Common myeloid progenitor, CD34-positive (primary cell): ENCODE results near the gene KSR2.

Experiments
- CTCF ChIA-PET: fragments of 350-600 bp; sonication (Branson Sonifier 250); formaldehyde crosslinking; loops from one replicate; lab custom pipeline; 2021; ENCODE audit warnings: antibody characterized with exemption; lab: Charles Lee
- POLR2A ChIA-PET: fragments of 350-600 bp; sonication (Branson Sonifier 250); formaldehyde crosslinking; loops from one replicate; lab custom pipeline; 2021; ENCODE audit warnings: antibody characterized with exemption; lab: Charles Lee
- DNase-seq, 3 donors: peaks; one replicate each; pipeline versions ENCODE4 v3.0.0 to v3.0.0-alpha.2; 2013
- H3K27ac ChIP-seq, 2 experiments: 1 replicate in 1 of 2; 2 replicates in 1 of 2; pipeline ENCODE4 v1.7.0; 2013; ENCODE audit warnings: inconsistent platforms in 2 of 2, low read length in 2 of 2, mild to moderate bottlenecking in 2 of 2, low read depth in 1 of 2, moderate library complexity in 1 of 2; ENCODE audit not compliant: severe bottlenecking in 2 of 2, insufficient read depth in 1 of 2, poor library complexity in 1 of 2
- H3K27me3 ChIP-seq, 5 experiments: replicated peaks in 2 of 5; 1 replicate in 3 of 5; 2 replicates in 2 of 5; pipeline versions ENCODE4 v1.6.1 to v1.7.0; 2013; ENCODE audit warnings: low read length in 4 of 5, mild to moderate bottlenecking in 2 of 5, moderate library complexity in 2 of 5, inconsistent platforms in 1 of 5; ENCODE audit not compliant: insufficient read depth in 5 of 5, control insufficient read depth in 4 of 5
- H3K36me3 ChIP-seq, 4 experiments: 1 replicate in 2 of 4; 2 replicates in 2 of 4; pipeline versions ENCODE4 v1.6.1 to v1.7.0; 2013; ENCODE audit warnings: low read length in 3 of 4, control low read depth in 1 of 4, mild to moderate bottlenecking in 1 of 4; ENCODE audit not compliant: control insufficient read depth in 4 of 4, insufficient read depth in 4 of 4
- H3K4me1 ChIP-seq, 4 experiments: 1 replicate in 3 of 4; 2 replicates in 1 of 4; pipeline versions ENCODE4 v1.6.1 to v1.7.1; 2013; ENCODE audit warnings: low read length in 3 of 4, mild to moderate bottlenecking in 3 of 4, control low read depth in 1 of 4, inconsistent platforms in 1 of 4, moderate library complexity in 1 of 4; ENCODE audit not compliant: control insufficient read depth in 4 of 4, insufficient read depth in 4 of 4; ENCODE audit errors: control extremely low read depth in 1 of 4
- H3K4me3 ChIP-seq, 7 experiments: 1 replicate in 4 of 7; 2 replicates in 3 of 7; pipeline versions ENCODE4 v1.5.1 to v1.7.0; 2013; ENCODE audit warnings: mild to moderate bottlenecking in 7 of 7, low read length in 6 of 7, moderate library complexity in 6 of 7, inconsistent platforms in 2 of 7, low read depth in 2 of 7, control low read depth in 1 of 7; ENCODE audit not compliant: insufficient read depth in 4 of 7, control insufficient read depth in 1 of 7; ENCODE audit errors: extremely low read depth in 1 of 7
- H3K9me3 ChIP-seq, 5 experiments: 1 replicate in 4 of 5; 2 replicates in 1 of 5; pipeline versions ENCODE4 v1.6.1 to v1.7.1; 2013; ENCODE audit warnings: low read length in 4 of 5, mild to moderate bottlenecking in 2 of 5, inconsistent platforms in 1 of 5, low read depth in 1 of 5, moderate library complexity in 1 of 5; ENCODE audit not compliant: control insufficient read depth in 4 of 5, insufficient read depth in 2 of 5; ENCODE audit errors: control extremely low read depth in 1 of 5
- WGBS: methylation state at CpG from one replicate; pipeline ENCODE4 v1.1.5; 2013; ENCODE audit not compliant: insufficient coverage; 5-methylcytosine and 5-hydroxymethylcytosine counted together

Gene KSR2

DNA sequence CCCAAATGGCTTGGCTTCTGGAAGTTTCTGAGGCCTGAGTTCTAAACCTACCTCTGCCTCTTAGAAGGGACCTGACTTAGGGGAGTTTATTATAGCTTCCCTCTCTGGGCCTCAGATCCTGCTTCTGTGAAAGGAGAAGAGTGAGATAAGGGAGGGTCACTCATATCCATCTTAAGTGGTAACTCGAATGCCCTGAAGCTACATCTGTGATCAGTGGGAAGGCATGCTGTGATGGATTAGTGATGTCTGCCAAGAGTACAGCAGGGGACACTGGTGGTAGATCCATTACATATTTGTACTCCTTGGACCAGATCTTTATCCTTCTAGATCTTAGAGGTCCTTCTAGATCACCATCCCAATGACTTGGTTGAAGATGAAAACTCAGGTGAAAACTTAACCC, 509.6 kb downstream of the KSR2 start:
- no peak for DNase-seq
- Histone ChIP-seq H3K27ac (no peak overlapping the region), H3K36me3 (no peaks in the 10 kb centered on the region), H3K4me3 (no peak overlapping the region), H3K27me3 (peaks cover 0 to 7% (median 0%) of the 10 kb centered on the region in 5 experiments), H3K4me1 (no peaks in the 10 kb centered on the region), H3K9me3 (peaks cover 0 to 2% (median 0%) of the 10 kb centered on the region in 5 experiments)
- ChIA-PET POLR2A (no interaction called here), CTCF (no interaction called here)
- WGBS = no CpG with 5 or more reads among the region's 1 CpG

DNA sequence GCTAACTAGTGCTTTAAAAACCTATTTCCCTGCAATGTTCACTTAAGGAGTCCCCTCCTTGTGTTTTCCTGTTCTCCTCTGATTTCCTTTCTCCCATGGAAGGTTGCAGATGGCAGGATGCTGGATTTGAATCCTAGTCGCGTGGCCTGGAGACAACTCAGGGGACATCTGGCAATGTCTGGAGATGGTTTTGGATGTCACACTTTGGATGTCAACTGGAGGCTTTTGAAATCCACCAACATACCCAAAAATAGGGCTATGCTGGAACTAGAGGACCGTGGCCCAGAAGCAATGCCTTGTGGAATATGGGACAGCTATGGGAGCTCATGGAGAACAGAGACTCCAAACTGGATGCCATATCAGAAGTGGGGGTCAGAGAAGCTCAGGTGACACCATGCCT, 511.6 kb downstream of the KSR2 start:
- Histone ChIP-seq H3K27ac (no peak overlapping the region), H3K36me3 (no peaks in the 10 kb centered on the region), H3K9me3 (peaks cover 0 to 2% (median 0%) of the 10 kb centered on the region in 5 experiments), H3K4me1 (no peaks in the 10 kb centered on the region), H3K4me3 (no peak overlapping the region), H3K27me3 (peaks cover 0 to 7% (median 0%) of the 10 kb centered on the region in 5 experiments)
- ChIA-PET POLR2A (no interaction called here), CTCF (no interaction called here)
- WGBS = 78% methylated on average over 1 of the region's 3 CpGs
- DNase-seq = no peak

DNA sequence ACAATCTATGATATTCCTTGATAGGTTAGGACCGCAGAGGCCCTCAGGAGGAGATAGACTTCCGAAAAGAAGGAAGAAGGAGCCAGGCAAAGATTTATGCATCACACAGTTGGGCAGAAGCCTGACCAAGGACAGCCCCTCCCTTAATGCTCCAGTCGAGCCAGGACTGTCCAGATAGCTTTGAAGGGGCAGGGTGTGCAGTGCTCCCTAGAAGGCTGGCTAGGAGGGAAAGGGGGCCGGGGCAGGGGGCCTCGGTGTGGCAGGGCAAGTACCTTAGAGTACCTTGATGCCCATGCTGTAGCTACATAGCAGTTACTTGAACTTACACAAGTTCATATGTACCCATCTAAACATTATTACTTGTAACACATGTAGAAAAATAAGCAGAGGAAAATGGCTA, 512.7 kb downstream of the KSR2 start:
- 87% methylated on average over 3 of the region's 5 CpGs for WGBS

DNA sequence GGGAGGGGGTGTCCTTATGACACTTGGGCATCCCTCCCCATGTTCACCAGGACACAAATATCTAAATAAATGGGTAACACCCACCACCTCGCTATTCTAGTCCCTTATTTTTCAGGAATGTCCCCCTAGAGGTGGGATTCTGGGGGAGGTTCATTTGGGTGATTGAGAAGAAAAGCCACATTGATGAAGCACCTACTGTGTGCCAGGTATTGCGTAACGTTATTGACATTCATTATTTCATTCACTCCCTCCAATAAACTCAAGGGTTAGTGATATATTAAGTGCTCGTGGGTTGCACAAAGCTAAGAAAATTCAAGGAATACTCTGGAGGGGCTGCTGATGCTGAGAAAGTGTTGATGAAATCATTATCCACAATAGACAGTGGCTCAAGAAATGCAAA, 514.8 kb downstream of the KSR2 start:
- Histone ChIP-seq H3K27me3 (peaks cover 0 to 1% (median 0%) of the 10 kb centered on the region in 5 experiments), H3K9me3 (peaks cover 0 to 2% (median 0%) of the 10 kb centered on the region in 5 experiments), H3K4me1 (no peaks in the 10 kb centered on the region), H3K27ac (no peak overlapping the region), H3K4me3 (no peak overlapping the region), H3K36me3 (no peaks in the 10 kb centered on the region)
- CTCF ChIA-PET = no interaction called here
- no peak for DNase-seq
- WGBS = no CpG with 5 or more reads among the region's 4 CpGs
- POLR2A ChIA-PET = no interaction called here

More for the DNA sequence above, 512.7 kb downstream of the KSR2 start:
- ChIA-PET POLR2A (no interaction called here), CTCF (no interaction called here)
- DNase-seq = no peak
- peaks cover 0 to 2% (median 0%) of the 10 kb centered on the region in 5 experiments for H3K9me3 ChIP-seq
- peaks cover 0 to 7% (median 0%) of the 10 kb centered on the region in 5 experiments for H3K27me3 ChIP-seq
- H3K4me3 ChIP-seq = no peak overlapping the region
- no peak overlapping the region for H3K27ac ChIP-seq
- no peaks in the 10 kb centered on the region for H3K36me3 ChIP-seq
- no peaks in the 10 kb centered on the region for H3K4me1 ChIP-seq

DNA sequence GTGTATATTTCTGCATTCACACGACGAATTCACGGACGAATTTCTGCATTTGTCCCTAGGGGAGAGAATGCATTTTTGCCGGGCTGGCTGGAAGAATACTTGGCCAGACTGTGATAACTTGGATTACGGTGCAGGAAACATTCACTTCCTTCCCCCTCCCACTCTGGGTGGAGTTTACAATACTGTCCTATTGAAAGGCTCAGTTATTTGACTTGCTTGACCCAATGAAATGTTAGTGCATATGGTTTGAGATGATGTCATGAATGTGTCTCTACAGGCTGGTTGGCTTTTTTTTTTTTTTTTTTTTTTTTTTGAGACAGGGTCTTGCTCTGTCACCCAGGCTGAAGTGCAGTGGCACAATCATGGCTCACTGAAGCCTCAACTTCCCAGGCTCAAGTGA, 516.7 kb downstream of the KSR2 start:
- H3K36me3 ChIP-seq = no peaks in the 10 kb centered on the region
- ChIA-PET CTCF (no interaction called here), POLR2A (no interaction called here)
- H3K4me1 ChIP-seq = no peaks in the 10 kb centered on the region
- peaks cover 0 to 2% (median 0%) of the 10 kb centered on the region in 5 experiments for H3K9me3 ChIP-seq
- no peak overlapping the region for H3K4me3 ChIP-seq
- DNase-seq = no peak
- no peak overlapping the region for H3K27ac ChIP-seq
- peaks cover 0 to 1% (median 0%) of the 10 kb centered on the region in 5 experiments for H3K27me3 ChIP-seq
- WGBS = 51% methylated on average over 6 of the region's 6 CpGs

DNA sequence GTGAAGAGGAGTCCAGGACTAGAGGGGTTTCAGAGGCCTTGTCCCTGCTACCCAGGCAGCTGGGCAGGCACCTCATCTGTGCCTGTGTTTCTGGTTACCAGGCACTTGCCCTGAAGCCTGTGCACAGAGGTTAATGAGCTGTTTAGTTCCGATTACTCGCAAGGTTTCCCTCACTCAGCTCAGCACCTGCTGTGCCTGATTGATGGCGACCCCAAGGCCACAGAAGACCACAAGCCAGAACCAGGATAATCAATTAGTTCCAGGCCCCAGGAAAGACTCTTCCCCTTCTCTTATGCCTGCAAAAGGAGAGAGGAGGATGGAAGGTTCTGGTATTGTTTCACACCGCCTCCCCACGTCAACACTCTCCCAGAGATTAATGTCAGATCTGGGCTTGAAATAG, 518.6 kb downstream of the KSR2 start:
- H3K27ac ChIP-seq = no peak overlapping the region
- 86% methylated on average over 1 of the region's 5 CpGs for WGBS
- H3K27me3 ChIP-seq = peaks cover 0 to 1% (median 0%) of the 10 kb centered on the region in 5 experiments
- peaks cover 0 to 2% (median 0%) of the 10 kb centered on the region in 5 experiments for H3K9me3 ChIP-seq
- ChIA-PET CTCF (no interaction called here), POLR2A (no interaction called here)
- no peaks in the 10 kb centered on the region for H3K4me1 ChIP-seq
- H3K36me3 ChIP-seq = no peaks in the 10 kb centered on the region
- no peak overlapping the region for H3K4me3 ChIP-seq
- no peak for DNase-seq

DNA sequence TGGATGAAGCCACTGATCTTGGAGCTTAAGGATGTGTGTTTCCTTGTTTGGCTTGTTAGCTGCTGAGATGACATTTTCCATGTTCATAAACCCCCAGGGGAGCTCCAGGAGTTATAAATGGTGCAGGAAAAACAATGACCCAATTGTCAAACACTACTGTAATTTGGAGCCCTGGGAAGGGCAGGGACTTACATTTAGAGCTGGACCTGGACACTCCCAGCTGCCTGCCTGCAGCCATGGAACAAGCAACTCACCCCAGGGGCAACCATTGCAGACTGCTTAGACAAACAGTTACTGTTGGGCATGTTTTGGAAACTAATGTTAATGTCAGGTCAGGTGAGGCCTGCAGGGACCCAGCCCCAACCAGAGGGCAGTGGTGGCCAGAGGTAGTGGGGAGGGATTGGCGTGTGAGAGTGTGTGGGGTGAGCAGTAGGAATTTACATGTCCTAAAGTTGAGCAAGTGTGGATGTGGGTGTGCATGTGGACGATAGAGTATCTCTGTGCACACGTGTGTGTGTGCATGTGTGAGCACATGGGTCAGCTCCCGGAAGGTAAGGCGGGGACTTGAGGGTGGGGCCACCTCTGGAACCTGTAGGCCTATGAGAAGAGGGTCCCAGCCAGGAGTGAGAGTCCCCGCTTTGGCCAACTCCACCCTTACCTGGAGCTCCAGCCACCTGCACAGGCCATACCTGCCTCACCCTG, 521.0 kb downstream of the KSR2 start:
- DNase-seq = no peak
- ChIA-PET POLR2A (no interaction called here), CTCF (no interaction called here)
- whole genome bisulfite sequencing = 93% methylated on average over 6 of the region's 6 CpGs
- Histone ChIP-seq H3K4me3 (no peak overlapping the region), H3K4me1 (no peaks in the 10 kb centered on the region), H3K9me3 (no peaks in the 10 kb centered on the region), H3K36me3 (no peaks in the 10 kb centered on the region), H3K27me3 (peaks cover 0 to 1% (median 0%) of the 10 kb centered on the region in 5 experiments), H3K27ac (no peak overlapping the region)
